GM21825 (cell line): ENCODE data around the gene TPSD1.
"Not testable (repeated sequence)": the region's sequence is repeated elsewhere in the genome, so short reads cannot be mapped to it uniquely, and the experiment has no call there.

ENCODE experiments used
- ATAC-seq: cut with Tn5 transposase; IDR thresholded peaks from one replicate; pipeline ENCODE4 v1.9.1; 2021; ENCODE audit warnings: mild to moderate bottlenecking, moderate library complexity; ENCODE audit not compliant: unreplicated experiment

Gene TPSD1

DNA sequence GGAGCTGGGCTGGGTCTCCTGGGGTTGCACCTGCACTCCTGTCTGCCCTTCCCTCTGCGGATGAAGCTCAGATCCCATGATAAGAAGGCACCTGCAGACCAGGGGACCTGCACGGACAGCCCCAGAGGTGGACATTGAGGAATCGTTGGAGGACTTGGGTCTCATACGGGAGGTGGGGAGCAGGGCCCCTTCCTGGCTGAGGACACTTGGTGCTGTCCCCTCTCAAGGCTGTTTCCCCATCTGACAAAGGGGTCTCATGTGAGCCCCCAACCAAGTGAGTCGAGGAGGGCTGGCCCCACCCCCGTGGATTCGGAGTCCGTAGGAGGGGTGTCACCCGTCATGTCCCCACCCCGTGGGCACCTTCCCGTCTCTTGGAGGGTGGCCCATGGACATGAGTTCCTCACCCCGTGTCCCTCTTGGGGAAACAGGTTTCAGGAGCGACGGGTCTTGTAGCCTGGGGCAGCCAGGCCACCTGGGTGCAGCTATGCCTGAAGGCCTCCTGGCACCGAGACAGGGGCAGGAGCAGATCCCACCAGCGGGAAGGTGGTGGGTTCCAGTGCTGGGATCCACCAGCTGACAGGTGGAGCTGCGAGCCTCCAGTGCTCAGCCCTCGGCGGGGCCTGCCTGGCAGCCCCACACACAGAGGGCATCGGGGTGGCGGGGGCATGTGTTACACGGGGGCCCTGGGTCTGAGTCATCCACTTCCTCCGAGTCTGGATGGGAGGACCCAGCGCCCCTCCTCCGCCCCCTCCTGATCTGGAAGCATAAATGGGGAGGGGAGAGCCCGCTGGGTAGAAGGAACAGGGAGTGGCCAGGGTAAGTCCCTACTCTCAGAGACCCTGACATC lies at the start of gene TPSD1:
Gene TPSD1 (plus strand): TSS at position 794 of the 847 bp plus-strand sequence. CDS start 212 bp downstream, outside the sequence.
- ATAC-seq, result not testable (repeated sequence)

DNA sequence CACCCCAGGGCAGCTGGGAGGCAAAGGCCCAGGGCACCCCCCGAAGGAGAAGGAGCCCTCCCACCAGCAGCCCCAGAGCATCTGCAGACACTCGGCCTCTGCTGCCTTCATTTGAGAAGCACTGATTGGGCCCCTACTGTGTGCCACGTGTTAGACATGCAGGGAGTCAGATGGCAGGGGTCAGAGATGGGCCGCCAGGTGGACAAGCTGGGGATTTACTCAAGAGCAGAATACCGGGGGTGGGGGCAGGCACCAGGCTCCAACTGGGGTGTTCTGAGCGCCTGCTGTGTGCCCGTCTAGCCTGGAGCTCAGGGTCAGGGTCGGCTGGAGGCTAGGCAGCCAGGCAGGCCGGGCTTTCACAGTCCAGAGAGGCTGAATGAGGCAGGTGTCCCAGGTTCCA lies 49.5 kb upstream of the TPSD1 start:
- no peak for ATAC-seq

DNA sequence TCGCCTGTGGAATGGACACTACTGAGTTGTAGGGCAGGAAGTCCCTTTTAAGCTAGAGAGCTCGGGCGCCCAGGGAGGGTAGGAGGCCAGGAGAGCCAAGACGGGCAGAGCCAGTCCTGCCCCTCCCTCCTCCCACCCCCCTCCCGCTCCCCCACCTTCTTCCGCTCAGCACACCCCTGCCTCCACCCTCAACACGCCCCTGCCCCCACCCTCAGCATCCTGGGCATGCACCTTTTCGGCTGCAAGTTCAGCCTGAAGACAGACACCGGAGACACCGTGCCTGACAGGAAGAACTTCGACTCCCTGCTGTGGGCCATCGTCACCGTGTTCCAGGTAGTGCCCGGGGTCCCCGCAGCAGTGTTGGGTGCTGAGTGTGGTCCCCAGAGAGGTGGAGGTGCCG lies 49.1 kb upstream of the TPSD1 start:
- ATAC-seq, result no peak

DNA sequence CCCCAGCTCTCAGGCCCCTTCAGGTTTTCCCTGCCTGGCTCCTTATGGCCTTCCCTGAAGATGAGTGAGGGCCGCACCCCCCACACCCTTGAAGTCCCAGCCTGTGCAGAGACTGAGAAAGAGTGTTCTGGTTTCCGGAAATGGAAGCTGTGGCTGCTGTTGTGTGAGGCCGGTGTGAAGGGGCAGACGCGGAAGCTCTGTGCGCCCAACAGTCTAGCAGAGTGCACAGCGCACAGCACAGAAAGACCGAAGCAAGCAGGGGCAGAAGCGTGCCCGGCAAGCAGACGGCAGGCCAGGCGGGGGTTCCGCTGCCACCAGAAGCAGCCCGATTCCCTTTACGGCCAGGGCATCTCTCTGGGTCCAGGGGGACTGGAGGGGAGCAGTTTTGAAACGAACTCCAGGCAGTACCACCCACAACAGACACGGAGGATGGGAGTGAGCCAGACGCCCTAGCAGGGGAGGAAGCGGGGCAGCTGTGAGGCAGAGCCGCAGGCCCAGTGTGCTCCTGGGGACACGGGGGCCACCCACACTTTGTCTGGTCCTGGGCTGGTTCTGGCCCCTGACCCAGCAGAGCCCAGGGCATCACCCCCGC lies 47.5 kb upstream of the TPSD1 start:
- no peak for ATAC-seq

DNA sequence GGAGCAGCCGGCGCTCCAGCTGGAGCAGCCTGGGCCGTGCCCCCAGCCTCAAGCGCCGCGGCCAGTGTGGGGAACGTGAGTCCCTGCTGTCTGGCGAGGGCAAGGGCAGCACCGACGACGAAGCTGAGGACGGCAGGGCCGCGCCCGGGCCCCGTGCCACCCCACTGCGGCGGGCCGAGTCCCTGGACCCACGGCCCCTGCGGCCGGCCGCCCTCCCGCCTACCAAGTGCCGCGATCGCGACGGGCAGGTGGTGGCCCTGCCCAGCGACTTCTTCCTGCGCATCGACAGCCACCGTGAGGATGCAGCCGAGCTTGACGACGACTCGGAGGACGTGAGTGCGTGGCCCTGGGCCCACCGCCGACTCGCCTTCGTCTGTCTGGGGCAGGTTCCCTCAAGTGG lies 46.8 kb upstream of the TPSD1 start:
- ATAC-seq, result no peak

DNA sequence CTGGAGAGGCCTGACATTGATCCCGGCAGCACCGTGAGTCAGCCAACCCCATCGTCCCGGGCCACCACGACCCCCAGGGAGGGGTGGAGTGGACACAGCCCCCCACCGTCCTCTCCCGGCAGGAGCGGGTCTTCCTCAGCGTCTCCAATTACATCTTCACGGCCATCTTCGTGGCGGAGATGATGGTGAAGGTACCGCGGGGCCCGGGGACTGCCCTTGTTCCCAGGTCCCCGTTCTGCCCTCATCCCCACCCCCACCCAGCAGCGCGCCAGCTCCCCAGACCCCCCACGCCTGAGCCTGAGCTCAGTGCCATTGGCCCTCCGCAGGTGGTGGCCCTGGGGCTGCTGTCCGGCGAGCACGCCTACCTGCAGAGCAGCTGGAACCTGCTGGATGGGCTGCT lies 45.4 kb upstream of the TPSD1 start:
- no peak for ATAC-seq

DNA sequence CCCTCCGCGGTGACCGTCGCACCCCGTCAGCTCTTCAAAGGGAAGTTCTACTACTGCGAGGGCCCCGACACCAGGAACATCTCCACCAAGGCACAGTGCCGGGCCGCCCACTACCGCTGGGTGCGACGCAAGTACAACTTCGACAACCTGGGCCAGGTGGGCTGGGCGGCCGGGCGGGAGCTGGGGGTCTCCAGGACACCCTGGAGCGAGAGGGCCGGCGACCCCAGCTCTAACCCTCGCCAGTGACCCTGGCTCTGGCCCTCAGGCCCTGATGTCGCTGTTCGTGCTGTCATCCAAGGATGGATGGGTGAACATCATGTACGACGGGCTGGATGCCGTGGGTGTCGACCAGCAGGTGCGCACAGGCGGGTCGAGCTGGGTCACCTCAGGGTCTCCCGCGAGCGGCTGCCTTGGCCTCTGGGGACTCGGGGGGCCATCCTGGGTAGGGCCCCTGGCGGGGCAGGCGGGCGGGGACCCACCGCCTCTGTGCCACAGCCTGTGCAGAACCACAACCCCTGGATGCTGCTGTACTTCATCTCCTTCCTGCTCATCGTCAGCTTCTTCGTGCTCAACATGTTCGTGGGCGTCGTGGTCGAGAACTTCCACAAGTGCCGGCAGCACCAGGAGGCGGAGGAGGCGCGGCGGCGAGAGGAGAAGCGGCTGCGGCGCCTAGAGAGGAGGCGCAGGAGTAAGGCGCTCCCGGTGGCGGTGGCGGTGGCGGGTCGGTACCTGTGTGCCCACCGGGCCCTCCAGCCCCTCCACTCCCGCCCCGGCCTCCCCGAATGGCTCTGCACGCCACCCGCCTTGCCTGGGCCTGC lies 44.2 kb upstream of the TPSD1 start:
- no peak for ATAC-seq

DNA sequence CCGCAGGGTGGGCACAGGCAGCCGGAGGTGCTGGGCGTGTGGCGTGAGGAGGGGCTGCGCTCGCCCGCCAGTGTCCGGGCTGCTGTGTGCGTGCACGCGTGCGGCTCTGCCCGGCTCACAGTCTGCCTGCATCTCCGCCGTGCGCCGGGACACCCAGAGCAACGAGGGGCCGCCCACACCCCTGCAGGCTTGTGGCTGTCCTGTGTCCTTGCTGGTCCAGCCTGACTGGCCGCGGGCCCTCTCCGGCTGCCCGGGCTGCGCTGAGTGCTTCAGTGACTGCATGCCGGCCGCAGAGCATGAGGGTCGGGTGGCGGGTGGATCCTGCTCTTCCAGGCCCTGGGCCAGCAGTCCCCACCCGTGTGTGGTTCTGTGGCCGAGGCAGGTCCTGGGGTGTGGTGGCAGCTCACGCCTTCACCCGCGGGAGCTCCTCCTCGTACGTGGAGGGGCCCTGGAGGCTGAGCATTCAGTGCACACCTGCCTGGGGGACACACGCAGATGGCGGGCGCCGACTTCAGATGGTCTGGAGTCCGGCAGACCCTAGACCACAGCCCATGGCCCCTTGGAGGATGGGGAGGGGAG lies 43.2 kb upstream of the TPSD1 start:
- ATAC-seq, result no peak

DNA sequence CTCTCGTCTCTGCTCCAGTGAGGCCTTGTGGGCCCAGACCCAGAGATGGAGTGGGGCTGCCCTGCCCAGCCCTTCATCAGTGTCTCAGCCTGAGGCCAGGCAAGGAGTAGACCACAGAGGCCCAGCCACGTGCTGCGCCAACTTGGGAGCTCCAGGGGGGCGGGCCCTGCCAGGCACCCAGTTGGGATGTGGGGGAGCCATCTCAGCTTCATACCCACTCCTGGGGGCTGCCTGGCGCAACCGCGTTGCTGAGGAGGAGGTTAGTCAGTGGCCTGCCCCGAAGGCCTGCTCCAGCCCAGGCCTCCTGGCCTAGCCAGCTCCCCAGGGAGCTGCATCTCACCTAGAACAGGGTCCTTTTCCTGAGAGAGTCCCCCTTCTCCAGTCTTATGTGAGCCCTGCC lies 42.6 kb upstream of the TPSD1 start:
- no peak for ATAC-seq

DNA sequence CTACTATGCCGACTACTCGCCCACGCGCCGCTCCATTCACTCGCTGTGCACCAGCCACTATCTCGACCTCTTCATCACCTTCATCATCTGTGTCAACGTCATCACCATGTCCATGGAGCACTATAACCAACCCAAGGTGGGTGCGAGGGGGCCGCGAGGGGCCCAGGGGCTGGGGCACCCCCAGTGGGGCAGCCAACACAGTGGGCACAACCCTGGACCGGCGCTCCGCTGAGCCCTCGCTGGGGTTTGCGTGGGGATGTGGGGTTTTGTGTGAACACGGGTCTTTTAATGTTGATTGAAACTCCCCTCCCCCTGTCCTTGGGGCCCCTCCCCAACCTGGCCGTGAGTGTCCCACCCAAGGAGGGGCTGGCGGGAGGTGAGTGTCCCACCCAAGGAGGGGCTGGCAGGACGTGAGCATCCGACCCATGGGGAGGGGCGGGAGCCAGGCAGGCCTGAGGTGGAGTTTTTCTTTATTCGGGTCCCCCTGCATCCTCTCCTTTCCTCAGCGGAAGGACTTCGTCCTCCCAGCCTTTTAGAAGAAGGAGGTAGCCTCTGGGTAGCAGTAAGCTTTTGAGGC lies 42.0 kb upstream of the TPSD1 start:
- ATAC-seq, result no peak

DNA sequence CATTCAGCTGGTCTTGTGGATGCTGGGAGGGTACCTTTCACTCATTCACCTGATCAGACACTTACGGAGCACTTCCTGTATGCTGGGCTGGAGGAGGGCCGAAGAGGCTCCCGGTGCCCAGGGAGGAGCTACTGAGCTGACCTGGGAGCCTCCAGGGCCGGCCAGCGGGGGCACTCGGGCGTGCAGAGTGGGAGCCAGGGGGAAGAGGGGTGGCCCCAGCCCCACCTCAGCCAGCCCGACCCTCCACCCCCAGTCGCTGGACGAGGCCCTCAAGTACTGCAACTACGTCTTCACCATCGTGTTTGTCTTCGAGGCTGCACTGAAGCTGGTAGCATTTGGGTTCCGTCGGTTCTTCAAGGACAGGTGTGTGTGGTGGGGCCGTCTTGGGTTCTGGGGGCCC lies 41.1 kb upstream of the TPSD1 start:
- ATAC-seq, result no peak

DNA sequence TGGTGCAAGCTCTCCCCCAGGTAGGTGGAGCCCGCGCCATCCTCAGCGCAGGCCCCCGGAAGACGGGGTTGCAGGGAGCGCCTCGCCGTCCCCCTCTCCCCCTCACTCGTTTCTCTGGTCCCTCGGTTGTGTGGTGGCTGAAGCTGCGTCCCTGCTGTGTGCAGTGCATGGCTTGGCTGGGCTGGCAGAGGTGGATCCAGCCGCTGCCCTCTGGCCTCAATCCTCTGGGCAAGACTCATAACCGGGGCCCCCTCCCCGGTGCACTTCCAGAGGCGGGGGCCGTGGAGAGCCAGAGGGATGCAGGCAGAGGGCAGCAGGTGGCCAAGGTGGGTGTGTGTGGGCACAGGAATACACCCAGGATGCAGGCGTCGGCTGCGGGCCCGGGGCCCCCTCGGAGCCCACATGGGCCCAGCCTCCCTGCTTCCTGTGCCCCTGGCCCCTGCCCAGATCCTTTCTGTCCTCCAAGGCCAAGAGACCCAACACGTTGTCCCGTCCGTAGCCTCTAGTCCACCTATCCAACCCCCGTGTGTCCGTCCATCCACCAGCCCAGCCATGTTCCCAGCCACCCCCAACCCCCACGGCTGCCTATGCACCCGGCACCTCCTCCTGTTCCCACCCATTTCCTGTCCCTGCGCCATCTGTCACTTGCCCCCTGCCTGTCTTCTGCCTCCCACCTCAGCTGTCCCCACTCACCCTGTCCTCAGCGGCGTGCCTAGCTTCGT lies 40.1 kb upstream of the TPSD1 start:
- ATAC-seq, result no peak

DNA sequence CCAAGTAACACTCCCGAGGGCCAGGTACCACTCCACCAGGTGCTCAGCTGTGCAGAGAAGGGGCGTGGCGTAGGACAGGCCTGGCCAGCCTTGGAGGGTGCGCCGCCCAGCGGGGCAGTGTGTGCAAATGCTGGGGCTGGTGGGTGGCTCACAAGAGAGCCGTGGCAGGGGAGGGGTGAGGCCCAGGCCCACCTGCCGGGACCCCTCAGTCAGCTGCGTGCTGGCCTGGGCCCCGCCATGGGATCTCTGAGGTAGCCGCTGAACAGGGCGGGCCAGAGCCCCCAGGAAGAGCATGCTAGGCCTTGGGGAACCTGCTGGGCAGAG lies 39.6 kb upstream of the TPSD1 start:
- ATAC-seq, result no peak

DNA sequence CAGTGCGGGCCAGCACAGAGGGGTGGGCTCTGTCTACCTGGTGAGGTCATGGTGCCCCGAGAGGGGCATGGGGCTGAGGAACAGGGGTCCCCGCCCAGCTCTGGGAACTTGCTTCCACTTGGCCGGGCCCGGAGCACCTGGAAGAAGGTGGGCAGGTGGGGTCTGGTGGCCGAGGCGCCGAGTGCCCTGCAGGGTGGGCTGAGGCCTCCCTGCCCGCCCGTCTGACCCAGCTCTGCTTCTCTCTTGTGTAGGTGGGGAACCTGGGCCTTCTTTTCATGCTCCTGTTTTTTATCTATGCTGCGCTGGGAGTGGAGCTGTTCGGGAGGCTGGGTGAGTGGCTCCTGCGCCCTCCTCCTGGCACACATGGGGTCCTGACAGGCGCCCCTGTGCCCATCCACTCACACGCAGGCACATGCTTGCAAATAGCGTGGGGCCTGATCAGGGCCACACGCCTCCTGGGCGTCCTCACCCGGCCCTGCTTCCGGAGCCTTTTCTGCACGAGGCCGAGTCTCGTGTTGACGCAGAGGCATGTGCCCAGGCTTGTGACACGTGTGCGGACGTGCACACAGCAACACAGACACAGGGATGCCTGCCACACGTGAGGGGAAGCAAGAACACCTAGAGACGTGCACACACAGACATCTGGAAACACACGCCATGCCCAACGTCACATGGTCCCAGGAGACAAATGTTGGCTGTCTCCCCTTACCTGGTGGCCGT lies 39.0 kb upstream of the TPSD1 start:
- no peak for ATAC-seq

DNA sequence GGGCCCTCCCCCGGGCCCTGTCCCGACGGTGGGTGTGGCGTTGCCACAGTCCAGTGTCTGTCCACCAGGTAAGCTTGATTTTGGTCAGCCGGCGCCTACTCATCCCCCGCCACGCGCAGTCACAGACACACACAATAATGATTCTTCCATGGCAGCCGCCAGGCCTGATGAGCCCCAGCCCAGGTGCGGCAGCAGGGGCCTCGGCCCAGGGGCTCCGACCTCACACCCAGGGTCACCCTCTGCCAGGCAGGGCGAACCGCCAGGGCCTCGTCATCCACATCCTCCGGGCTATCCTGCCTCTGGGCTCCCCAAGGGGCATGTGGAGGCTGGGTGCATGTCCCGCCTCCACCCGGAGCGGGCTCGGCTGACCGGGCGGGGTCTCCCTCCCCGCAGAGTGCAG lies 38.3 kb upstream of the TPSD1 start:
- ATAC-seq, result no peak

DNA sequence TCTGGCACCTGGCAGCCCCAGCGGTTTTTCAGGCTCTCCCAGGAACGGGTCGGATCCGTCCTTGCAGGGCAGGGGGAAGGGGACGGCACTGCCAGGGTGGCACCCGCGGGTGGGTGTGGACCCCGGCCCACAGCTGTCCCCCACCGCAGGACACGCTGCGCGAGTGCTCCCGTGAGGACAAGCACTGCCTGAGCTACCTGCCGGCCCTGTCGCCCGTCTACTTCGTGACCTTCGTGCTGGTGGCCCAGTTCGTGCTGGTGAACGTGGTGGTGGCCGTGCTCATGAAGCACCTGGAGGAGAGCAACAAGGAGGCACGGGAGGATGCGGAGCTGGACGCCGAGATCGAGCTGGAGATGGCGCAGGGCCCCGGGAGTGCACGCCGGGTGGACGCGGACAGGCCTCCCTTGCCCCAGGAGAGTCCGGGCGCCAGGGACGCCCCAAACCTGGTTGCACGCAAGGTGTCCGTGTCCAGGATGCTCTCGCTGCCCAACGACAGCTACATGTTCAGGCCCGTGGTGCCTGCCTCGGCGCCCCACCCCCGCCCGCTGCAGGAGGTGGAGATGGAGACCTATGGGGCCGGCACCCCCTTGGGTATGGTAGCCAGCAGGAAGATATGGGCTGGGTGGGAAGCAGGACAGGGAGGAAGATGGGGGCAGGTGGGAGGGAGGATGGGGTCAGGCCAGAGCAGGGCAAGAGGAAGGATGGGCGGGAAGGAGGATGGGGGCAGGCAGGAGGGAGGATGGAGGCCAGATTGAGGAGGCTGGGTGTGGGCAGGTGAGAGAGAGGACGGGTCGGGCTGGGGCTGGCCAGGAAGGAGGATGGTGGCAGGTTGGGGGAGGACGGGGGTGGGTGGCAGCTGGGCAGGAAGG lies 37.6 kb upstream of the TPSD1 start:
- no peak for ATAC-seq

DNA sequence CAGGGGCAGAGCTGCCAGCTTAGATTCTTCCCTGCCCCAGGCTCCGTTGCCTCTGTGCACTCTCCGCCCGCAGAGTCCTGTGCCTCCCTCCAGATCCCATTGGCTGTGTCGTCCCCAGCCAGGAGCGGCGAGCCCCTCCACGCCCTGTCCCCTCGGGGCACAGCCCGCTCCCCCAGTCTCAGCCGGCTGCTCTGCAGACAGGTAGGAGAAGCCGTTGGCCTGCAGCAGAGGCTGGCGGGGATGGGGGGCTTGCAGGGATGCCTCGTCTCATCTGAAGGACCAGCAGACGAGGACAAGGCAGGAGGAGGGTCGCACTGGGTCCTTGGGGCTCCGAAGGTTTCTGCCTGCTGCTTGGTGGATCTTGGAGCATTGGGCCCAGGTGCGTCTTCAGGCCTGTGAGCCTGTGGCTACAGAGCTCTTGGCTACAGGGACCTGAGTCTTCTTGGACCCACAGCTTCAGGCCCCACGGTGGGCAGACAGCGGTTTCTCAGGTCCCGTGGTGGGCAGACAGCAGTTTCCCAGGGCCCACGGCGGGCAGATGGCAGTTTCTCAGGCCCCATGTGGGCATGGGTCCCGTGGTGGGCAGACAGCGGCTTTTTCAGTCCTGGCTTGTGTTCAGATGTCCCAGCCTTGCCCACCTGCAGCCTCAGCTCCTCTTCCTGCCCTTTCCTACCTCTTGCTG lies 36.8 kb upstream of the TPSD1 start:
- ATAC-seq, result no peak

DNA sequence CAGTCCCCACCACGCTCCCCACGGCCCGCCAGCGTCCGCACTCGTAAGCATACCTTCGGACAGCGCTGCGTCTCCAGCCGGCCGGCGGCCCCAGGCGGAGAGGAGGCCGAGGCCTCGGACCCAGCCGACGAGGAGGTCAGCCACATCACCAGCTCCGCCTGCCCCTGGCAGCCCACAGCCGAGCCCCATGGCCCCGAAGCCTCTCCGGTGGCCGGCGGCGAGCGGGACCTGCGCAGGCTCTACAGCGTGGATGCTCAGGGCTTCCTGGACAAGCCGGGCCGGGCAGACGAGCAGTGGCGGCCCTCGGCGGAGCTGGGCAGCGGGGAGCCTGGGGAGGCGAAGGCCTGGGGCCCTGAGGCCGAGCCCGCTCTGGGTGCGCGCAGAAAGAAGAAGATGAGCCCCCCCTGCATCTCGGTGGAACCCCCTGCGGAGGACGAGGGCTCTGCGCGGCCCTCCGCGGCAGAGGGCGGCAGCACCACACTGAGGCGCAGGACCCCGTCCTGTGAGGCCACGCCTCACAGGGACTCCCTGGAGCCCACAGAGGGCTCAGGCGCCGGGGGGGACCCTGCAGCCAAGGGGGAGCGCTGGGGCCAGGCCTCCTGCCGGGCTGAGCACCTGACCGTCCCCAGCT lies 35.7 kb upstream of the TPSD1 start:
- ATAC-seq, result no peak
